Fibroblast of pulmonary artery (primary cell): ENCODE data around the gene UBA7.

Experiments used
- DNase-seq: peaks from one replicate; pipeline ENCODE4 v3.0.0-alpha.2; 2010; ENCODE audit warnings: low read depth
- H3K4me3 ChIP-seq: replicated peaks from 2 replicates; pipeline ENCODE4 v1.5.1; 2011; ENCODE audit warnings: low read depth, mild to moderate bottlenecking, control low read depth, low read length, moderate library complexity
- CTCF ChIP-seq: IDR thresholded peaks from 2 replicates; pipeline ENCODE4 v1.5.1; 2011; ENCODE audit warnings: mild to moderate bottlenecking, control low read depth, low read length, inconsistent platforms; ENCODE audit errors: missing control alignments

The UBA7 gene

GRCh38 chr3:49756036-49756435 lies 57.7 kb downstream of the UBA7 start:
- DNase-seq, result no peak
- H3K4me3 ChIP-seq, result no peak overlapping the region
- no peak for TF ChIP-seq CTCF
